ENCODE results near the gene CALML5. TPM values are rescaled to one million over a fixed set of nuclear protein-coding genes. Genes with fewer than 3 reads are reported as not detected.

The CALML5 gene
- total and polyA plus RNA-seq, 9 of the 15 experiments (the other 6 are each of a cell fraction or from before 2014, with no cell fraction given): not detected

DNA sequence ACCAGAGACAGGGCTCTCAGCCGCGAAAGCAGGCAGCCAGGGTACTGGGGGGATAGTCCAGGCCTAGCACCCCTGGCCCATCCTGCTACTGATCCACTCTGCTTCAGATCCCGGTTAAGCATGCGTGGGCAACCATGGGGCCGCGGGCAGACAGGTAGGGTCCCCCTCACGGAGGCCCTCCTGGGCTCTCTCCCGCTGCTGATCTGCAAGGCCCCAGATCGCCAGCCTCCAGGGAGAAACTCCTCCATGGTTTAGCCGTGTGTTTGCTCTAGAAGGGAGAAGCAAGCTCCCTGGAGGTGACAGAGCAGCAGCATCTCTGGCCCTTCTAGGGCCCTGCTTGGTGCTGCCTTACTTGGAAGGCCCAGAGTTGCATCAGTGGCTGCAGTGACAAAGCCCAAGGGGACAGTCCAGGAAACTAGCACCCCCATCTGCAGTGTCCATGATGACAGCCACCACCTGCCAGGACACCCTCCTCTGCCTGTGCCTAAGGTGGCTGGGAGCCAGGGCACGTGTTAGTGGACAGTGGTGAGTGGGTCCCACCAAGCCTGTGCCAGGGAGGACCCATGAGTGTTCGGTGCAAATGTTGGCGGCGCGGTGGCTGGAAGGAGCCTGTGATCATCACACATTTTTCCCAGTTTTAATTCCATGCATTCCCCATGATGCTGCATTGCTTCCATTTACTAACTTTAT is 29.2 kb downstream of the CALML5 start:
- H3K36me3 ChIP-seq (ENCODE audit: control insufficient read depth, insufficient read depth, low read length): peaks cover 31% of the 10 kb centered on the region; the same call in 2 of the 3 replicates
- H3K4me3 ChIP-seq: no peak overlapping the region
- DNase-seq (ENCODE audit: extremely low read depth in 1 of 4, low spot score in 3 of 4): no peak
- no peak for FAIRE-seq
- H3K27ac ChIP-seq (ENCODE audit: extremely low read depth, low read depth, low read length): peak overlapping the region; percentile 20; the same call in 1 of the 3 replicates
- intact Hi-C loops (cut with micrococcal nuclease): no loop called here
- in situ Hi-C loops (cut with MboI): no loop called here
- H3K9ac ChIP-seq (ENCODE audit: insufficient read depth in 1 of 2, low read depth in 2 of 2, low read length in 2 of 2): peak overlapping the region in 1 of 2 experiments; percentile 86; a peak in 2 of 4 replicates
- ChIA-PET CTCF (ENCODE audit: low intra/inter-chr PET ratio) (interaction anchor here (0.6 kb wide), 1 partner anchor 16 kb away, joined by 3 read pairs; no protein-coding TSS in a partner anchor), POLR2A (interaction anchor here (1.0 kb wide), 1 partner anchor 15 kb away, joined by 3 read pairs; no protein-coding TSS in a partner anchor)
- H3K79me2 ChIP-seq (ENCODE audit: control insufficient read depth, insufficient read depth, low read length): peaks cover 92% of the 10 kb centered on the region
- no peak for ATAC-seq
- 93% methylated on average over 15 of the region's 15 CpGs for WGBS (ENCODE audit: insufficient coverage, low coverage, missing lambda C conversion rate)
- no peak overlapping the region for H2AFZ ChIP-seq (ENCODE audit: low read depth, low read length)
- no peaks in the 10 kb centered on the region for H3K27me3 ChIP-seq (ENCODE audit: control insufficient read depth in 2 of 2, insufficient read depth in 2 of 2, low read length in 2 of 2)
- TF ChIP-seq TGIF2 (CRISPR knock-in tag; IDR thresholded peaks at IDR 0.05) (no peak), SNIP1 (IDR thresholded peaks at IDR 0.05; ENCODE audit: low read depth) (no peak), POLR2G (IDR thresholded peaks at IDR 0.05; ENCODE audit: low read depth, low read length) (peak; percentile 46; the same call in 1 of the 2 replicates), HDAC6 (IDR thresholded peaks at IDR 0.05; ENCODE audit: low read depth, low read length) (no peak), SMAD3 (CRISPR knock-in tag; conservative IDR thresholded peaks at IDR 0.05) (no peak), SMAD1 (IDR thresholded peaks at IDR 0.05; ENCODE audit: low read depth, low read length, partially characterized antibody) (no peak), HNRNPUL1 (IDR thresholded peaks at IDR 0.05; ENCODE audit: low read length) (no peak), YBX1 (IDR thresholded peaks at IDR 0.05) (no peak), RBFOX2 (IDR thresholded peaks at IDR 0.05; ENCODE audit: low read depth, low read length) (peak; percentile 57), SUPT5H (IDR thresholded peaks at IDR 0.05) (no peak), HNRNPLL (IDR thresholded peaks at IDR 0.05; ENCODE audit: low read depth, low read length, poor library complexity, severe bottlenecking) (no peak), ZNF76 (CRISPR knock-in tag; IDR thresholded peaks at IDR 0.05; ENCODE audit: borderline replicate concordance) (0 out of 2 replicates have a peak, but pooled peaks have one; percentile 41)
- TF ChIP-seq, protein P1, sequence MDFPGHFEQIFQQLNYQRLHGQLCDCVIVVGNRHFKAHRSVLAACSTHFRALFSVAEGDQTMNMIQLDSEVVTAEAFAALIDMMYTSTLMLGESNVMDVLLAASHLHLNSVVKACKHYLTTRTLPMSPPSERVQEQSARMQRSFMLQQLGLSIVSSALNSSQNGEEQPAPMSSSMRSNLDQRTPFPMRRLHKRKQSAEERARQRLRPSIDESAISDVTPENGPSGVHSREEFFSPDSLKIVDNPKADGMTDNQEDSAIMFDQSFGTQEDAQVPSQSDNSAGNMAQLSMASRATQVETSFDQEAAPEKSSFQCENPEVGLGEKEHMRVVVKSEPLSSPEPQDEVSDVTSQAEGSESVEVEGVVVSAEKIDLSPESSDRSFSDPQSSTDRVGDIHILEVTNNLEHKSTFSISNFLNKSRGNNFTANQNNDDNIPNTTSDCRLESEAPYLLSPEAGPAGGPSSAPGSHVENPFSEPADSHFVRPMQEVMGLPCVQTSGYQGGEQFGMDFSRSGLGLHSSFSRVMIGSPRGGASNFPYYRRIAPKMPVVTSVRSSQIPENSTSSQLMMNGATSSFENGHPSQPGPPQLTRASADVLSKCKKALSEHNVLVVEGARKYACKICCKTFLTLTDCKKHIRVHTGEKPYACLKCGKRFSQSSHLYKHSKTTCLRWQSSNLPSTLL (IDR thresholded peaks at IDR 0.05): no peak
- TF ChIP-seq, protein P2, sequence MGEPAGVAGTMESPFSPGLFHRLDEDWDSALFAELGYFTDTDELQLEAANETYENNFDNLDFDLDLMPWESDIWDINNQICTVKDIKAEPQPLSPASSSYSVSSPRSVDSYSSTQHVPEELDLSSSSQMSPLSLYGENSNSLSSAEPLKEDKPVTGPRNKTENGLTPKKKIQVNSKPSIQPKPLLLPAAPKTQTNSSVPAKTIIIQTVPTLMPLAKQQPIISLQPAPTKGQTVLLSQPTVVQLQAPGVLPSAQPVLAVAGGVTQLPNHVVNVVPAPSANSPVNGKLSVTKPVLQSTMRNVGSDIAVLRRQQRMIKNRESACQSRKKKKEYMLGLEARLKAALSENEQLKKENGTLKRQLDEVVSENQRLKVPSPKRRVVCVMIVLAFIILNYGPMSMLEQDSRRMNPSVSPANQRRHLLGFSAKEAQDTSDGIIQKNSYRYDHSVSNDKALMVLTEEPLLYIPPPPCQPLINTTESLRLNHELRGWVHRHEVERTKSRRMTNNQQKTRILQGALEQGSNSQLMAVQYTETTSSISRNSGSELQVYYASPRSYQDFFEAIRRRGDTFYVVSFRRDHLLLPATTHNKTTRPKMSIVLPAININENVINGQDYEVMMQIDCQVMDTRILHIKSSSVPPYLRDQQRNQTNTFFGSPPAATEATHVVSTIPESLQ (CRISPR knock-in tag; IDR thresholded peaks at IDR 0.05): no peak
- no peaks in the 10 kb centered on the region for H3K9me1 ChIP-seq (ENCODE audit: control insufficient read depth, insufficient read depth, low read length)
- no TSS peak for BruUV-seq (replicated peaks)
- H4K20me1 ChIP-seq (replicated peaks; ENCODE audit: control insufficient read depth, insufficient read depth, low read length): no peaks in the 10 kb centered on the region
- H3K4me1 ChIP-seq (replicated peaks in 1 of 2; ENCODE audit: control insufficient read depth in 2 of 2, insufficient read depth in 2 of 2, low read length in 2 of 2): peaks cover 35 to 42% of the 10 kb centered on the region in 2 experiments
- peaks cover 7% of the 10 kb centered on the region for H3K9me3 ChIP-seq (replicated peaks; ENCODE audit: control insufficient read depth, insufficient read depth, low read depth, low read length)
- H3K4me2 ChIP-seq (ENCODE audit: insufficient read depth, low read length): peak overlapping the region; percentile 22; the same call in 1 of the 2 replicates
